GM19438 (cell line): ENCODE results near the gene EPG5.
"Not testable (repeated sequence)": the region's sequence is repeated elsewhere in the genome, so short reads cannot be mapped to it uniquely, and the experiment has no call there.

Source experiments
- ATAC-seq: cut with Tn5 transposase; IDR thresholded peaks from one replicate; pipeline ENCODE4 v1.9.1; 2021; ENCODE audit warnings: low read depth; ENCODE audit not compliant: unreplicated experiment

The EPG5 gene

GRCh38 chr18:45841060-45841764 lies 125.9 kb downstream of the EPG5 start:
- no peak for ATAC-seq

GRCh38 chr18:45839414-45840395 lies 127.4 kb downstream of the EPG5 start:
- ATAC-seq: no peak

- no peak for ATAC-seq
Observed at GRCh38 chr18:45838302-45839070, 128.6 kb downstream of the EPG5 start.

GRCh38 chr18:45837283-45838070 lies 129.7 kb downstream of the EPG5 start:
- ATAC-seq: no peak

GRCh38 chr18:45836242-45837205 lies 130.6 kb downstream of the EPG5 start:
- no peak for ATAC-seq

- no peak for ATAC-seq
Observed at GRCh38 chr18:45835057-45835636, 132.0 kb downstream of the EPG5 start.

- ATAC-seq: no peak
Observed at GRCh38 chr18:45834306-45834705, 132.8 kb downstream of the EPG5 start.

- no peak for ATAC-seq
Observed at GRCh38 chr18:45833846-45834245, 133.3 kb downstream of the EPG5 start.

GRCh38 chr18:45830917-45831316 lies 136.2 kb downstream of the EPG5 start:
- no peak for ATAC-seq

GRCh38 chr18:45829855-45830254 lies 137.3 kb downstream of the EPG5 start:
- ATAC-seq: no peak

- ATAC-seq: no peak
Observed at GRCh38 chr18:45828917-45829811, 138.0 kb downstream of the EPG5 start.

GRCh38 chr18:45826716-45827115 lies 140.4 kb downstream of the EPG5 start:
- not testable (repeated sequence) for ATAC-seq

GRCh38 chr18:45826084-45826483 lies 141.0 kb downstream of the EPG5 start:
- no peak for ATAC-seq

- ATAC-seq: no peak
Observed at GRCh38 chr18:45825258-45826044, 141.7 kb downstream of the EPG5 start, which contains the start of gene SIGLEC15. Gene SIGLEC15 (plus strand): TSS chr18:45825675. CDS start chr18:45825729, 54 bp downstream.

- no peak for ATAC-seq
Observed at GRCh38 chr18:45821711-45822110, 145.4 kb downstream of the EPG5 start.

GRCh38 chr18:45821026-45821425 lies 146.1 kb downstream of the EPG5 start:
- no peak for ATAC-seq
